ENCODE data around the gene ATG13. TPM values are rescaled to one million over a fixed set of nuclear protein-coding genes. Genes with fewer than 3 reads are reported as not detected.

ATG13 gene
- total RNA-seq, 1 donor from 2014 or later = 85.6 TPM

GRCh38 chr11:46663277-46663940, 46.1 kb downstream of the ATG13 start:
- TF ChIP-seq, protein P1, sequence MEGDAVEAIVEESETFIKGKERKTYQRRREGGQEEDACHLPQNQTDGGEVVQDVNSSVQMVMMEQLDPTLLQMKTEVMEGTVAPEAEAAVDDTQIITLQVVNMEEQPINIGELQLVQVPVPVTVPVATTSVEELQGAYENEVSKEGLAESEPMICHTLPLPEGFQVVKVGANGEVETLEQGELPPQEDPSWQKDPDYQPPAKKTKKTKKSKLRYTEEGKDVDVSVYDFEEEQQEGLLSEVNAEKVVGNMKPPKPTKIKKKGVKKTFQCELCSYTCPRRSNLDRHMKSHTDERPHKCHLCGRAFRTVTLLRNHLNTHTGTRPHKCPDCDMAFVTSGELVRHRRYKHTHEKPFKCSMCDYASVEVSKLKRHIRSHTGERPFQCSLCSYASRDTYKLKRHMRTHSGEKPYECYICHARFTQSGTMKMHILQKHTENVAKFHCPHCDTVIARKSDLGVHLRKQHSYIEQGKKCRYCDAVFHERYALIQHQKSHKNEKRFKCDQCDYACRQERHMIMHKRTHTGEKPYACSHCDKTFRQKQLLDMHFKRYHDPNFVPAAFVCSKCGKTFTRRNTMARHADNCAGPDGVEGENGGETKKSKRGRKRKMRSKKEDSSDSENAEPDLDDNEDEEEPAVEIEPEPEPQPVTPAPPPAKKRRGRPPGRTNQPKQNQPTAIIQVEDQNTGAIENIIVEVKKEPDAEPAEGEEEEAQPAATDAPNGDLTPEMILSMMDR (IDR thresholded peaks at IDR 0.05; ENCODE audit: unreplicated experiment) = no peak
- DNase-seq (ENCODE audit: low spot score) = no peak
- Mint-ChIP-seq H3K4me1 (ENCODE audit: unreplicated experiment) (peaks cover 20% of the 10 kb centered on the region), H3K9me3 (ENCODE audit: unreplicated experiment) (no peaks in the 10 kb centered on the region), H3K27ac (ENCODE audit: unreplicated experiment) (no peak overlapping the region), H3K27me3 (ENCODE audit: unreplicated experiment) (no peaks in the 10 kb centered on the region), H3K36me3 (ENCODE audit: low read depth, unreplicated experiment) (peaks cover 28% of the 10 kb centered on the region), H3K4me3 (ENCODE audit: unreplicated experiment) (no peak overlapping the region)

DNA sequence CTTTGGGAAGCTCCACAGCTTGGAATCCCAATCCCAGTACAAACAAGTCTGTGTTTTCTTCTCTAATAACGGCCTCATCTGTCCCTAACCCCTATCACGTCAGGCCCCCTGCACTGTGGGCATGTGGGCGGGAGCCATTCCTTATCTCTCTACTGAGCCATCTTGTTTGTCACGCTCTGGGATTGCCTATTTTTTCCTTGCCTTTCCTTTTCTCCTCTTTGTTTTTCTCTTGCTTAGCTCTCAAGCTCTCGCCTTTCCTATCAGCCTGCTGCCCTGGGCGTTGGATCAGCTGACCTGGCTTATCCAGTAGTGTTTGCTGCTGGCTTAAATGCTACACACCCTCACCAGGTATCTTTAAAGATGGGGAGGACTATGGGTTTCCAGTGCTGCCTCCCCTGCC, 47.3 kb downstream of the ATG13 start:
- Mint-ChIP-seq H3K27me3 (ENCODE audit: unreplicated experiment) (no peaks in the 10 kb centered on the region), H3K27ac (ENCODE audit: unreplicated experiment) (peak overlapping the region; percentile 97)
- TF ChIP-seq, protein P1 (IDR thresholded peaks at IDR 0.05; ENCODE audit: unreplicated experiment) = no peak

GRCh38 chr11:46665356-46665755, 48.0 kb downstream of the ATG13 start:
- peaks cover 27% of the 10 kb centered on the region for H3K4me1 Mint-ChIP-seq (ENCODE audit: unreplicated experiment)
- no peak for DNase-seq (ENCODE audit: low spot score)
- no peak overlapping the region for H3K4me3 Mint-ChIP-seq (ENCODE audit: unreplicated experiment)
- H3K27me3 Mint-ChIP-seq (ENCODE audit: unreplicated experiment) = peaks cover 4% of the 10 kb centered on the region
- peak overlapping the region; percentile 97 for H3K27ac Mint-ChIP-seq (ENCODE audit: unreplicated experiment)
- peaks cover 31% of the 10 kb centered on the region for H3K36me3 Mint-ChIP-seq (ENCODE audit: low read depth, unreplicated experiment)
- TF ChIP-seq, protein P1 (IDR thresholded peaks at IDR 0.05; ENCODE audit: unreplicated experiment) = no peak
- H3K9me3 Mint-ChIP-seq (ENCODE audit: unreplicated experiment) = no peaks in the 10 kb centered on the region

More for the DNA sequence above, 47.3 kb downstream of the ATG13 start:
- H3K4me1 Mint-ChIP-seq (ENCODE audit: unreplicated experiment) = peaks cover 25% of the 10 kb centered on the region
- peaks cover 33% of the 10 kb centered on the region for H3K36me3 Mint-ChIP-seq (ENCODE audit: low read depth, unreplicated experiment)
- DNase-seq (ENCODE audit: low spot score) = no peak
- no peaks in the 10 kb centered on the region for H3K9me3 Mint-ChIP-seq (ENCODE audit: unreplicated experiment)
- peak overlapping the region; percentile 42 for H3K4me3 Mint-ChIP-seq (ENCODE audit: unreplicated experiment)

GRCh38 chr11:46666516-46666915, 49.2 kb downstream of the ATG13 start:
- Mint-ChIP-seq H3K27ac (ENCODE audit: unreplicated experiment) (no peak overlapping the region), H3K36me3 (ENCODE audit: low read depth, unreplicated experiment) (peaks cover 37% of the 10 kb centered on the region), H3K9me3 (ENCODE audit: unreplicated experiment) (no peaks in the 10 kb centered on the region), H3K4me3 (ENCODE audit: unreplicated experiment) (no peak overlapping the region), H3K4me1 (ENCODE audit: unreplicated experiment) (peaks cover 27% of the 10 kb centered on the region), H3K27me3 (ENCODE audit: unreplicated experiment) (peaks cover 4% of the 10 kb centered on the region)
- no peak for DNase-seq (ENCODE audit: low spot score)
- TF ChIP-seq, protein P1 (IDR thresholded peaks at IDR 0.05; ENCODE audit: unreplicated experiment) = no peak

DNA sequence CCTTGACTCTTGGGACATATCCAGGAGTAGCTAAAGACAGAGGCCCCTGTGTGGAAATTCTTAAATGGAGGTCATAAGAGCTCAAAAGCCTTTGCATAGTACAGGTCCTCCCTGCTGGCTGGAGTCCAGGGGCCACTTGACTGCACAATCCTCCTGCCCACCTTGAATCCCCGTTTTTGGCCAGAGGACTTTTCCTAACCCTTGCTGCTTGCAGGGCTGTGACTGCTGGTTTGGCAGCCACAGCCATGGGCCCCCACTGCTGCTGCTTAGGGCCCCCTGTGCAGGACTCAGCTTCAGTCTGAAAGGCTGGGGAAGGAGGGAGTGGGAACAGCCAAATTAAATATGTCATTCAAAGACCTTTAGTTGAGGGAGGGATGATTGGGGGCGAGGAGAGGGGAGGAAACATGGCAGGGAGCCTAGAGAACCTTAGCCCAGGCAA, 49.7 kb downstream of the ATG13 start:
- no peak overlapping the region for H3K27ac Mint-ChIP-seq (ENCODE audit: unreplicated experiment)
- H3K4me3 Mint-ChIP-seq (ENCODE audit: unreplicated experiment) = no peak overlapping the region
- TF ChIP-seq, protein P1 (IDR thresholded peaks at IDR 0.05; ENCODE audit: unreplicated experiment) = no peak
- DNase-seq (ENCODE audit: low spot score) = no peak
- peaks cover 5% of the 10 kb centered on the region for H3K27me3 Mint-ChIP-seq (ENCODE audit: unreplicated experiment)
- peaks cover 31% of the 10 kb centered on the region for H3K4me1 Mint-ChIP-seq (ENCODE audit: unreplicated experiment)
- H3K36me3 Mint-ChIP-seq (ENCODE audit: low read depth, unreplicated experiment) = peaks cover 41% of the 10 kb centered on the region
- H3K9me3 Mint-ChIP-seq (ENCODE audit: unreplicated experiment) = no peaks in the 10 kb centered on the region

Measured in endothelial cell (in vitro differentiated cells).